GM21447 (cell line): Measurements from ENCODE around the gene KCNJ11.

ENCODE experiments used
- ATAC-seq: cut with Tn5 transposase; IDR thresholded peaks from one replicate; pipeline ENCODE4 v1.9.1; 2021; ENCODE audit not compliant: unreplicated experiment

The KCNJ11 gene

DNA sequence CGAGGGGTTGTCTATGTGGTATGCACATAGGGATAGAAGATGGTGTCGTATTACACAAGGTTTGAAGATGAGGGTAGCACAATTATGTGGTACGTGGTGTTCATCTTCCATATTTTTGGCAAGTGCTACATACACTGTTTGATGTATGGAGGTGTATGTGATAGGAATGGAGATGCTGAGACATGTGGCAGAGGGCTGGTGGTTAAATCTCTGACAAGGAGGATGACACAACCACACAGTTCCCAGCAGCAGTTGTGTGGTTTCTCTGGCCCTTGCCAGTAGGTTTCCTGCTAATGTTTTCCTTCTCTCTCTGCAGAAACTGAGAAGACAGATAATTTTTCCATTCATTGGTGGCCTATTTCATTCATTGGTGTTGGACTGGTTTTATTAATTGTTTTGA lies 19.9 kb downstream of the KCNJ11 start:
- no peak for ATAC-seq

DNA sequence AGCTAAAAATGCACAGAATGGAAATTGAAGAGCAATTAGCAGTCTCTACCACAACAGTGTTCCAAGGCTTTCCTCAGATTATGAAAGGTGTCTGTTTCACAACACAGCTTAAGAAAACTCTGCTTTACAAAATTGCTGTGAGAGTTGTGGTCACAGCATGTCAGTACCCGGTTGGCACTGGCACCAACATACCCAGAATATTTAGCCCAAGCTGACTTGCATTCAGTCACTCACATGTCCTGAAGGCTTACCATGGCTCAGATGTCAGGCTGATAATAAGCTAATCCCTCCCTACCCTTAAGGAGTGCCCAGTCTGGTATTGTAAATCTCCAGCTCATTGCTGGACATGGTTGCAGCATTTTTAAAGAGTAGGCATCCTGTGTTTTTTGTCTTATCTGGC lies 22.0 kb downstream of the KCNJ11 start:
- no peak for ATAC-seq

DNA sequence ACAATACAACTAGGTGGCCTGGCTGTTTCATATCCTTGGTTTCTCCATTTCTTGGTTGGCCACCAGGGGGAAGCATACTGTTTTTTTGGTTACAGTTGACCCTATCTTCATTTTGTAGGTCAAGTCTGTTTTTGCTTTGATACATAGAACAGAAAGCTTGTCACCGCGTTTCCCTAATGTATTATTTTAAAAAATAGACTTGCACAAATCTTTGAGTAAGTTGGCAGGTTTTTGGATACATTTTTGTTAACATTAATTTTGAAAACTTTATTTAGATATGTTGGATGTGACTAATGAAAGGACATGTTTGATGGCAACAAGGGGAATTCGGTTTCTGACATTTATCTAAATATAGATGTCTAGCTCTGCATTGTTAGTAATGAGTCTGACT lies 33.9 kb downstream of the KCNJ11 start:
- ATAC-seq, result no peak

DNA sequence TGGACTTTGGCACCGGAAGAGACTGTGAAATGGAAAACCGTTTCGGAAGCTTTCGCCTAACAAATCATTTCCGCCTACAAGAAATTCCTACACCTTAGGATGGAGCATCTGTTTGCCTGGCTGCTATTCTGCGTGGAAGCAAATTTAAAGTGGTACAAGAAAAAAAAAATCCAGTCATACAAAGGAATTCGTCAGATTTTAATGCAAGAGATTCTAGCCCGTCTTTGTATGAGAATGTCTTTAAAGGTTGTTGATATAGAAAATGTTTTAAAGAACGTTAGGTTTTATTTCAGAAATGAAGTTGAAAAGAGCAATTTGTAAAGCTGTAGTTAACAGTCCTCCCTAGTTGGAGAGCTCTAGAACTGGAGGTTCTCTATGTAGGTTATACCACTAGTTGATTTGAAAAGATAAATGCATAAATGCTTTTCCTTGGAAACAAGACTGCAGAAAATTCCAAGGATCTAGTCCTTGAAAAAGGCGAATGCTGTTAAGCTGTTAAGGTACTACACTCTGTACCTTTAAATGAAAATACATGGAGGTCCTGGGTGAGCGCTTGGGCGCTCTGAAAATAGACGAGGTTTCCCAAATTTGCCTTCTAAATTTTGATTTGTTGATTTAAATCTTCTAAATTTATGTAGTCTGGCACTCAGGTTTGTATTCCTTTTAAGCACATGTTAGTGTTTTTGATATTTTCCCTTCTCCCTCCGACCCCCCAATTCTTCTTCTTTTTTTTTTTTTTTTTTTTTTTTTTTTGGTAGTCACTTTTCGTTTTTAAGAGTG lies 34.4 kb downstream of the KCNJ11 start:
- no peak for ATAC-seq

DNA sequence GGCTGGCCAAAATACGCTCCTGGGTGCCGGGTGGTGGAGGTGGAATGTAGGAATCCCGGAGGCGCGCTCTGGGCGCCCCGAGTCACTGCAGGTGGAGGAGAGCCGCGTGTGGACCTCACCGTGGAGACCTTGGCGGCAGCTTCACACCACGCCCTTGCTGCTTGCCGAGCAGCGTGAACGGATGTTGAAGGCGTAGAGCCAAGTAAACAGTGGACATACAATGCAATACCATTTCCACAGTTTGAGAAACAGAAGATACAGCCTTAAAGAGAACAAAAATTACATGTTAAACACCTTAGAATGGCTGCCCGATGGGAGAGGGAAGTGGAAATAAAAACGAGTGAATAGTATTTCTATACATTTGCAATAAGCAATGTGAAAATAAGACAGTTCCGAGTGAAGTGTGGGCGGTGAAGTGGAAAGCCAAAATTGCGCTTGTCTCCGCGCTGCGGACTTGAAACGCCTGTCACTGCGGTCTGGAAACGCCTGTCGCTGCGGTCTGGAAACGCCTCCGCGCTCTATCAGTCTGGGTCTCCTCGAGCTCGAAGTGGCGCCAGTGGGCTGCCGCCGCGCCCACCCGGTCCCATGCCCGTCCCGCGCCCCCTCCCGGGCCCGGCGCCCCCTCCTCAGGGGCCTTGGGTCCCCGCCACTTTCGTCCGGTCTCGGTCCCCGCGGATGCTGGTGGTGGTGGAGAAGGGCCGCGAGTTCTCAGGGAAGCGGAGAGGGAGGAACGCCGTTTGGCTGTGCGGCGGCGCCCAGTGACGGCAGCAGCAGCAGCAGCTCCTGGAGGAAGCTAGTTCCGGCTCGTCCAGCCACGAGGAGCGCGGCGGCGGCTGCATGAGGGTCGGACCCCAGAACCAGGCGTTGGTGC lies 35.3 kb downstream of the KCNJ11 start:
- ATAC-seq, result peak; percentile 45

DNA sequence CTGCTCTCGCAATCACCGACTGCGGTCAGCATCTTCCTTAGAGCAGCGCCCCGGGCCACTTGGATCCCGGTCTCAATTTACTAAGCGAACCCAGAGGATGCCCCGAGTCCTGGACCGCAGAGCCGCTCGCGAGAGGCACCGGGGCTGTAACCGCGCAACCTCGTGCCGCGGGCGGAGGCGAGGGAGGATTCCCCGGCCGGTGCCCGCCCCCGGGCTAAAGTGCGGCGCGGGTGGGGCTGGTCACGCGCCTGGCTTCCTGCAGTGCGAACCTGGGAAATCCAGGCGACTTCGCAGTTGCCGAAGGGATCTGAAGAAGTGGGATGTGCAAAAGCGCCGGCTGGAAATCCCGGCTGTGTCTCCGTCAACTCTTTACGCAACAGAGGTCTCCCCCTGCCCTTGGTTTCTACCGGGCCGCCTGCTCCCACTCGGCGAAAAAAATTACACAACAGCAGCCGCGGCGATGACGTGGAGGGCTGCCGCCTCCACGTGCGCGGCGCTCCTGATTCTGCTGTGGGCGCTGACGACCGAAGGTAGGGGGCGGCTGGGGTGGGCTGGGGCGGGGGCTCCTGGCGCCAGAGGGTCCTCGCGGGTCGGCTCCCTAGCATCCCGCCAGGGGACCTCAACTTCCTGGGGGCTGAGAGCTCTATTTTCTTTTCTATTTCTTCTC lies 36.8 kb downstream of the KCNJ11 start, which contains the start of gene NCR3LG1:
NCR3LG1 (plus strand) TSS at position 291 of the 667 bp plus-strand sequence; CDS start at position 461, 170 bp downstream.
- ATAC-seq, result no peak

DNA sequence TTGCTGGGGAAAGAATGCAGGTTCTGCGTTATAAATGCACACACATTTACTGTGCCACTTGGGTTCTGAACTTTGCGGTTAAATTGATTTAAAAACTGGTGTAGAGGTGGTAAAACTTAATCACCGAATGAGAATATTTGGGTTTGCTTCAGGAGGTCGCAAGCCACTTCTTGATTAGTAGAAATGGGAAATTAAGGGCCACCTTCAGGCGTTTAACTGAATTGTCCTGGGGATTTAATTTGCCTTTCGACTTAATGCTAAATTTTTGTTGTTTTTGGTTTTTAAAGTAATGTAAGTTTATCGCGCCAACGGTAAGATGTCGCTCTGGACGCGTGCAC lies 37.3 kb downstream of the KCNJ11 start:
- ATAC-seq, result no peak

DNA sequence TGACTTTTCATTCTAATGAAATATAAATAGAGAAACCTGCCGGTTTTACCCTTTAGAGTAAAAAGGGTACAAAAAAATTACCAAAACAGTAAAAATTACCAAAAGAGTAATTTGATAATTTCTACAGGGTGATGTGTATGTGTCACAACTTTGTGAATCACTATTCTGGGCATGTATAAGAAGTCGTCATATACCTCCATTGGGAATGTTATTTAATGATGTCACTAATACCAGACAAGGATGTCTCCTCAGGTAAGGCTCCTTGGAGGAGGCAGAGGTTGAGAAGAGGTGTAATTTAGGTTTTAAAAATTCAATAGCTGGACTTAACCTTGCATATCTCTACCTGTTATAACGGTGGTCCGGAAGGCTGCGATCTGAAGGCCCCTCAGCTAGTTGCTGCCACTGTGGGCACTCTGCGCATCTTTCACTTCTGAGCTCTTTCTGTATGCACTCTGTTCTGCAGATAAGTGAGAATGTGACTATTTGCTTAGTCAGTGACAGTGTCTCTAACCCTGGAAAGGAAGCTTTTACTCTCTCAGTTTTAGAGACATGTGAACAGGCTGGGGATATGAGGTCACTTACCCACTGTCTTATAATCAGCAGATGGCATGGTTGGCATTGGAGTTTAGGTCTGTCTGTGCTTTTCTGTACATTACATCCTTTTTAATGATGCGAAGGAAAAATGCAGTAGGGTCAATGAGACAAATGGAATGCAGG lies 37.8 kb downstream of the KCNJ11 start:
- ATAC-seq, result no peak

DNA sequence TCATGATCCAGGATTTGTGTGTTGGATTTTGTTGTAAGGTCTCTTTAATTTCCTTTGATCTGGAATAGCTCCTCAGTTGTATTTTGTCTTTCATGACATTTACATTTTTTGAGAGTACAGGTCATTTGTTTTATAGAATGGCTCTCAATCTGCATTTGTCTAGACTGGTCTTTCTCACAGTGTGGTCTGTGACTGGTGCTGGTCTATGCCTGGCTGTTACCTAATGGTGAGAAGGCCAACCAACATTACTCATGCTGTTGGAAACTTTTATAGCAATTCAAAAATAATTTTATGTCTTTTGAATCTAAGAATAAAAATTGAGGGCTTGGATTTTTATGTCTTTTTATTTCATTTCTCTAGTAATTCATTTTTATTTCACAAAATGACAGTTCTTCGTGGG lies 40.8 kb downstream of the KCNJ11 start:
- ATAC-seq, result no peak

DNA sequence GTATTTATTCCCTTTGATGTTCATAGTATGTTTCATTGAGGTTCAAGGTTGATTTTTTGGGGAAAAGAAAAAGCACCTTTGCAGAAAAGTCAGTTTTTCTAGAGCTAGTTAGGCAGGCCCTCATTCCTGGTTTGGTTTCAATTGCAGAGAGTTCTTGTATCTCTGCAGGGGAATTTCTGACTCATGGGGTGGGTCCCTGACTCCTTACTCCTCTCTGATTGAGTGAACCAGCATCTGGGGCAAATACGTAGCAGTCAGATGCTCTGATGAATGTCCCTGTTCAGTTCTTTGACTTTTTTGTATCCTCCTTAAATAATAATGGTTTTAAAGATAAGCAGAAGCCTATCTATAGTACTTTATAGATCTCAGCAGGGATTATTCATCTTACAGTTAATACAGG lies 44.6 kb downstream of the KCNJ11 start:
- no peak for ATAC-seq

DNA sequence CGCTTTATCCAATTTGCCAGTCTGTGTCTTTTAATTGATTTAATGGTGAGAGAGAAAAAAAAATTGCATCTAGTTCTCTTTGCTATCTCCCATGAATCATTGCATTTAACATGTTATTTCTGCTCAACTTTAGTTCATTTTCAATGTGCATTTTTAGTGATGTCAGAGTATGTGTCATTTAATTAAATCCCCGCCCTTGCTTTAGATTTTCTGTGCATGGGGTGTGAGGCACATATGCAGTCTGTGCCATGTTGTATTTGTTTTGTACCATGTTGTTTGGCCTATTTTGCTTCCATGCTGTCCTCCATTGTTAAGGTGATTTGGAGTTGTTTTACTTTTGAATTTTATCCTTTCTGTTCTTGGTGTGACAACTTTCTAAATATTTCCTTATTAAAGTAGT lies 45.2 kb downstream of the KCNJ11 start:
- ATAC-seq, result no peak
